ENCODE data around the gene PTPRH. TPM values are rescaled to one million over a fixed set of nuclear protein-coding genes. Genes with fewer than 3 reads are reported as not detected.

The PTPRH gene
- total RNA-seq, 4 donors from 2014 or later: 0.22 to 1.3 (median 0.52) TPM

Small RNA genes lying within 50 kb of the gene (microRNA-seq; reads per million reads assigned to microRNA genes)
- gene MIR6802 (ENCODE audit: borderline number of aligned reads in 1 of 2, borderline replicate concordance in 2 of 2) (0 to 0.57 reads per million in 2 donors), gene MIR6803 (ENCODE audit: borderline number of aligned reads in 1 of 2, borderline replicate concordance in 2 of 2) (2.8 to 3.4 reads per million in 2 donors), gene MIR6804 (ENCODE audit: borderline number of aligned reads in 1 of 2, borderline replicate concordance in 2 of 2) (0 to 0.68 reads per million in 2 donors)

Other genes with a start within 250 kb of the PTPRH start
- gene NLRP2, start 243.1 kb downstream of the PTPRH start, total RNA-seq: 10 to 100 TPM in 1 of 4 donors, 1 to 10 TPM in 3; 1.0 to 10.9 (median 7.4) TPM
- gene GP6, start 171.2 kb downstream of the PTPRH start, total RNA-seq: 1 to 10 TPM in 2 of 4 donors, under 1 TPM in 2; 0.49 to 8.5 (median 1.3) TPM
- gene RDH13, start 146.4 kb downstream of the PTPRH start, total RNA-seq: 100 to 1,000 TPM in 3 of 4 donors, 10 to 100 TPM in 1; 93.2 to 146 (median 134) TPM
- gene EPS8L1, start 133.6 kb downstream of the PTPRH start, total RNA-seq: 100 to 1,000 TPM; 394 to 678 (median 540) TPM
- 100 to 1,000 TPM in 1 of 4 donors, 10 to 100 TPM in 3; 55.5 to 103 (median 79.4) TPM for gene PPP1R12C, start 91.9 kb downstream of the PTPRH start, total RNA-seq
- 10 to 100 TPM; 24.0 to 56.1 (median 42.6) TPM for gene TNNT1, start 60.3 kb downstream of the PTPRH start, total RNA-seq
- gene TNNI3, start 51.8 kb downstream of the PTPRH start, total RNA-seq: 1 to 10 TPM in 2 of 4 donors, not detected in 2; 1.4 to 2.8 TPM
- gene DNAAF3, start 42.9 kb downstream of the PTPRH start, total RNA-seq: 10 to 100 TPM in 1 of 4 donors, 1 to 10 TPM in 1, under 1 TPM in 2; 0.71 to 10.3 (median 0.99) TPM
- under 1 TPM in 3 of 4 donors, not detected in 1; 0.10 to 0.65 (median 0.26) TPM for gene SYT5, start 29.2 kb downstream of the PTPRH start, total RNA-seq
- gene TMEM86B, start 19.3 kb upstream of the PTPRH start, total RNA-seq: 1 to 10 TPM; 1.1 to 2.4 (median 1.6) TPM
- gene PPP6R1, start 49.5 kb upstream of the PTPRH start, total RNA-seq: 10 to 100 TPM; 29.4 to 47.9 (median 37.5) TPM
- gene HSPBP1, start 70.6 kb upstream of the PTPRH start, total RNA-seq: 10 to 100 TPM; 17.8 to 35.5 (median 25.6) TPM
- 1 to 10 TPM in 1 of 4 donors, under 1 TPM in 1, not detected in 2; 0.44 to 4.6 TPM for gene BRSK1, start 74.5 kb upstream of the PTPRH start, total RNA-seq
- under 1 TPM in 1 of 4 donors, not detected in 3; 0.58 TPM for gene TMEM150B, start 115.8 kb upstream of the PTPRH start, total RNA-seq
- gene KMT5C, start 130.4 kb upstream of the PTPRH start, total RNA-seq: 10 to 100 TPM; 16.5 to 25.4 (median 20.3) TPM
- gene COX6B2, start 145.2 kb upstream of the PTPRH start, total RNA-seq: 1 to 10 TPM in 1 of 4 donors, under 1 TPM in 2, not detected in 1; 0.42 to 1.1 (median 0.49) TPM
- gene GARIN5B, start 153.8 kb upstream of the PTPRH start, total RNA-seq: not detected
- gene IL11, start 161.0 kb upstream of the PTPRH start, total RNA-seq: under 1 TPM in 3 of 4 donors, not detected in 1; 0.23 to 0.68 (median 0.46) TPM
- not detected for gene TMEM190, start 167.3 kb upstream of the PTPRH start, total RNA-seq
- 10 to 100 TPM; 32.2 to 61.6 (median 47.5) TPM for gene TMEM238, start 174.8 kb upstream of the PTPRH start, total RNA-seq
- gene RPL28, start 176.4 kb upstream of the PTPRH start, total RNA-seq: 100 to 1,000 TPM; 466 to 875 (median 590) TPM
- gene UBE2S, start 198.3 kb upstream of the PTPRH start, total RNA-seq: 10 to 100 TPM in 1 of 4 donors, 1 to 10 TPM in 3; 6.2 to 14.6 (median 9.2) TPM
- under 1 TPM in 1 of 4 donors, not detected in 3; 0.10 TPM for gene SHISA7, start 233.8 kb upstream of the PTPRH start, total RNA-seq

Data from lower leg skin (tissue), 4 donors.